Esophagus muscularis mucosa (tissue), 4 donors: ENCODE results near the gene SPAG7. TPM values are rescaled to one million over a fixed set of nuclear protein-coding genes. Genes with fewer than 3 reads are reported as not detected.
"Not testable (repeated sequence)": the region's sequence is repeated elsewhere in the genome, so short reads cannot be mapped to it uniquely, and the experiment has no call there.

Source experiments
- DNase-seq: peaks from one replicate; pipeline ENCODE4 v3.0.0-alpha.2; 2017; ENCODE audit errors: extremely low spot score
- H3K27ac ChIP-seq, 4 donors: fragments of 200-600 bp; sonication (generic); replicated peaks in 1 of 4; 1 replicate in 3 of 4; 2 replicates in 1 of 4; pipeline ENCODE4 v1.5.1; 2016 to 2019; ENCODE audit warnings: mild to moderate bottlenecking in 1 of 4
- H3K27me3 ChIP-seq, 4 donors: fragments of 200-600 bp; sonication (generic); one replicate each; pipeline versions ENCODE4 v1.5.1 to v1.6.0; 2016 to 2019
- H3K36me3 ChIP-seq, 4 donors: fragments of 200-600 bp; sonication (generic); one replicate each; pipeline ENCODE4 v1.5.1; 2016 to 2019
- H3K4me1 ChIP-seq, 4 donors: fragments of 200-600 bp; sonication (generic); one replicate each; pipeline ENCODE4 v1.5.1; 2016 to 2019
- H3K4me3 ChIP-seq, 4 donors: fragments of 200-600 bp; sonication (generic); 1 replicate in 2 of 4; 2 replicates in 2 of 4; pipeline ENCODE4 v1.5.1; 2016 to 2019; ENCODE audit warnings: mild to moderate bottlenecking in 4 of 4, moderate library complexity in 1 of 4
- H3K9me3 ChIP-seq, 4 donors: fragments of 200-600 bp; sonication (generic); 1 replicate in 3 of 4; 2 replicates in 1 of 4; pipeline ENCODE4 v1.5.1; 2016 to 2019
- CTCF ChIP-seq, 3 experiments: fragments of 200-600 bp in 2 of 3; fragments of 450-650 bp in 1 of 3; sonication (generic) in 2 of 3; IDR thresholded peaks; one replicate each; pipeline ENCODE4 v1.5.1; 2017 to 2019; ENCODE audit warnings: antibody characterized with exemption in 3 of 3, mild to moderate bottlenecking in 2 of 3, moderate library complexity in 1 of 3
- EP300 ChIP-seq: sonication (generic); formaldehyde crosslinking; IDR thresholded peaks from one replicate; pipeline ENCODE4 v1.6.1; 2017; ENCODE audit warnings: antibody characterized with exemption
- POLR2A ChIP-seq: fragments of 450-650 bp; IDR thresholded peaks from one replicate; pipeline ENCODE4 v1.6.1; 2017; ENCODE audit warnings: antibody characterized with exemption, moderate library complexity, mild to moderate bottlenecking, low read depth
- POLR2AphosphoS5 ChIP-seq, 2 donors: sonication (generic); formaldehyde crosslinking; IDR thresholded peaks; one replicate each; pipeline ENCODE4 v1.6.1; 2017; ENCODE audit warnings: antibody characterized with exemption in 2 of 2
- WGBS: methylation state at CpG from one replicate; pipeline ENCODE4 v1.1.5; 2018; 5-methylcytosine and 5-hydroxymethylcytosine counted together
- intact Hi-C: fragments of 100-400 bp; cut with DNase I; formaldehyde crosslinking; loops from one replicate; pipeline ENCODE4 v1.15.1; 2023
- total RNA-seq, 4 donors: library from RNA; depleted of rRNA; stranded (reverse); fragments of >200 nt; gene quantifications; one replicate each; pipeline versions ENCODE4 v1.1.0 to v1.2.1, GENCODE V29; 2016

The SPAG7 gene
- total RNA-seq, 4 donors from 2014 or later: 45.5 to 74.7 (median 63.6) TPM

- no peaks in the 10 kb centered on the region for H3K27me3 ChIP-seq
- H3K9me3 ChIP-seq: no peaks in the 10 kb centered on the region
- H3K36me3 ChIP-seq: no peaks in the 10 kb centered on the region
- TF ChIP-seq CTCF (IDR thresholded peaks at IDR 0.05) (no peak), POLR2A (no peak), EP300 (no peak), POLR2AphosphoS5 (IDR thresholded peaks at IDR 0.05) (no peak)
- intact Hi-C loops: no loop called here
- no peak for DNase-seq
- 97% methylated on average over 18 of the region's 18 CpGs for WGBS
- no peak overlapping the region for H3K4me3 ChIP-seq
- peaks cover 3 to 6% (median 4%) of the 10 kb centered on the region in 4 donors for H3K4me1 ChIP-seq
- H3K27ac ChIP-seq: no peak overlapping the region
These were observed 38.7 kb downstream of the SPAG7 start for GRCh38 chr17:4928881-4929280.

- H3K36me3 ChIP-seq, DNase-seq, H3K27me3 ChIP-seq, H3K27ac ChIP-seq, H3K4me3 ChIP-seq, intact Hi-C loops, H3K4me1 ChIP-seq, H3K9me3 ChIP-seq: not testable (repeated sequence)
- 90% methylated on average over 21 of the region's 24 CpGs for WGBS
These were observed 40.9 kb downstream of the SPAG7 start for GRCh38 chr17:4926577-4927335.

- H3K27me3 ChIP-seq: no peaks in the 10 kb centered on the region
- no peak overlapping the region for H3K27ac ChIP-seq
- intact Hi-C loops: no loop called here
- no peaks in the 10 kb centered on the region for H3K36me3 ChIP-seq
- H3K4me3 ChIP-seq: no peak overlapping the region
- no peaks in the 10 kb centered on the region for H3K4me1 ChIP-seq
- no peak for DNase-seq
- 90% methylated on average over 4 of the region's 4 CpGs for WGBS
- TF ChIP-seq POLR2A: no peak
- no peaks in the 10 kb centered on the region for H3K9me3 ChIP-seq
These were observed 46.3 kb downstream of the SPAG7 start for GRCh38 chr17:4921320-4921719.

- DNase-seq: no peak
- intact Hi-C loops: no loop called here
- no peak overlapping the region for H3K4me3 ChIP-seq
- TF ChIP-seq CTCF (IDR thresholded peaks at IDR 0.05): no peak
- no peak for TF ChIP-seq POLR2AphosphoS5 (IDR thresholded peaks at IDR 0.05)
- no peak for TF ChIP-seq POLR2A
- no peak for TF ChIP-seq EP300
- no peaks in the 10 kb centered on the region for H3K27me3 ChIP-seq
- H3K36me3 ChIP-seq: no peaks in the 10 kb centered on the region
- WGBS: 83% methylated on average over 10 of the region's 10 CpGs
- no peaks in the 10 kb centered on the region for H3K4me1 ChIP-seq
- no peak overlapping the region for H3K27ac ChIP-seq
- no peaks in the 10 kb centered on the region for H3K9me3 ChIP-seq
These were observed 47.1 kb downstream of the SPAG7 start for GRCh38 chr17:4920351-4921048.

- intact Hi-C loops: no loop called here
- Histone ChIP-seq H3K9me3 (no peaks in the 10 kb centered on the region), H3K27ac (no peak overlapping the region), H3K4me1 (no peaks in the 10 kb centered on the region), H3K36me3 (no peaks in the 10 kb centered on the region), H3K27me3 (no peaks in the 10 kb centered on the region), H3K4me3 (no peak overlapping the region)
- no peak for DNase-seq
- 67% methylated on average over 8 of the region's 8 CpGs for WGBS
- no peak for TF ChIP-seq CTCF (IDR thresholded peaks at IDR 0.05)
- TF ChIP-seq POLR2A: no peak
- TF ChIP-seq POLR2AphosphoS5 (IDR thresholded peaks at IDR 0.05): no peak
- TF ChIP-seq EP300: no peak
These were observed 48.0 kb downstream of the SPAG7 start for GRCh38 chr17:4919511-4920047.

- H3K27me3 ChIP-seq, H3K4me1 ChIP-seq, intact Hi-C loops, H3K36me3 ChIP-seq, H3K9me3 ChIP-seq, DNase-seq, H3K4me3 ChIP-seq, H3K27ac ChIP-seq: not testable (repeated sequence)
- 88% methylated on average over 4 of the region's 4 CpGs for WGBS
These were observed 53.1 kb downstream of the SPAG7 start for GRCh38 chr17:4914551-4914950.
